Thyroid gland (tissue), 4 donors: ENCODE data around the gene KRT32. TPM values are rescaled to one million over a fixed set of nuclear protein-coding genes. Genes with fewer than 3 reads are reported as not detected.

Source experiments
- DNase-seq, 2 donors: peaks; one replicate each; pipeline ENCODE4 v3.0.0-alpha.2; 2019
- H3K27ac ChIP-seq, 3 donors: fragments of 200-600 bp; sonication (generic); 1 replicate in 2 of 3; 2 replicates in 1 of 3; pipeline ENCODE4 v1.5.1; 2016 to 2019; ENCODE audit warnings: mild to moderate bottlenecking in 1 of 3, moderate library complexity in 1 of 3
- H3K27me3 ChIP-seq: fragments of 200-600 bp; sonication (generic); one replicate; pipeline ENCODE4 v1.5.1; 2019
- H3K36me3 ChIP-seq, 2 donors: fragments of 200-600 bp; sonication (generic); one replicate each; pipeline ENCODE4 v1.5.1; 2016 to 2019
- H3K4me1 ChIP-seq, 2 donors: fragments of 200-600 bp; sonication (generic); one replicate each; pipeline ENCODE4 v1.5.1; 2017 to 2019
- H3K4me3 ChIP-seq, 3 donors: fragments of 200-600 bp; sonication (generic); replicated peaks in 1 of 3; 1 replicate in 2 of 3; 2 replicates in 1 of 3; pipeline ENCODE4 v1.5.1; 2016; ENCODE audit warnings: mild to moderate bottlenecking in 1 of 3
- H3K9me3 ChIP-seq: fragments of 200-600 bp; sonication (generic); one replicate; pipeline ENCODE4 v1.5.1; 2017
- CTCF ChIP-seq, 6 experiments: fragments of 200-600 bp in 3 of 6; fragments of 450-650 bp in 3 of 6; sonication (generic) in 3 of 6; IDR thresholded peaks; one replicate each; pipeline ENCODE4 v1.5.1; 2016 to 2019; ENCODE audit warnings: antibody characterized with exemption in 6 of 6, mild to moderate bottlenecking in 2 of 6, inconsistent platforms in 1 of 6, moderate library complexity in 1 of 6
- POLR2A ChIP-seq, 2 donors: fragments of 450-650 bp; IDR thresholded peaks; one replicate each; pipeline ENCODE4 v1.6.1; 2017; ENCODE audit warnings: antibody characterized with exemption in 2 of 2, mild to moderate bottlenecking in 2 of 2, moderate library complexity in 1 of 2
- WGBS, 2 donors: methylation state at CpG; one replicate each; pipeline ENCODE4 v1.1.5; 2017; 5-methylcytosine and 5-hydroxymethylcytosine counted together
- intact Hi-C: fragments of 100-400 bp; cut with DNase I; formaldehyde crosslinking; loops from one replicate; pipeline ENCODE4 v1.15.1; 2023
- total RNA-seq, 4 donors: library from RNA; depleted of rRNA; stranded (reverse); fragments of >200 nt; gene quantifications; one replicate each; pipeline ENCODE4 v1.2.3, GENCODE V29; 2016

KRT32 gene
- total RNA-seq, 4 donors from 2014 or later: not detected

GRCh38 chr17:41499714-41500113 is 32.5 kb upstream of the KRT32 start:
- 90 to 94% methylated on average over 5 of the region's 5 CpGs for WGBS, 2 donors
- intact Hi-C loops: no loop called here
- peaks cover 0 to 4% of the 10 kb centered on the region in 2 donors for H3K4me1 ChIP-seq
- no peaks in the 10 kb centered on the region for H3K27me3 ChIP-seq
- no peaks in the 10 kb centered on the region for H3K36me3 ChIP-seq
- no peak for TF ChIP-seq CTCF (IDR thresholded peaks at IDR 0.05)
- no peak for TF ChIP-seq POLR2A (IDR thresholded peaks at IDR 0.05)
- H3K9me3 ChIP-seq: no peaks in the 10 kb centered on the region
- H3K27ac ChIP-seq: no peak overlapping the region
- no peak overlapping the region for H3K4me3 ChIP-seq
- no peak for DNase-seq

GRCh38 chr17:41498276-41498675 is 31.1 kb upstream of the KRT32 start:
- 62 to 77% methylated on average over 6 of the region's 6 CpGs for WGBS, 2 donors
- Histone ChIP-seq H3K9me3 (no peaks in the 10 kb centered on the region), H3K27ac (no peak overlapping the region), H3K4me3 (no peak overlapping the region), H3K4me1 (peaks cover 0 to 2% of the 10 kb centered on the region in 2 donors), H3K27me3 (no peaks in the 10 kb centered on the region), H3K36me3 (no peaks in the 10 kb centered on the region)
- intact Hi-C loops: no loop called here
- DNase-seq: no peak
- TF ChIP-seq POLR2A (IDR thresholded peaks at IDR 0.05) (no peak), CTCF (IDR thresholded peaks at IDR 0.05) (no peak)

- Histone ChIP-seq H3K27ac (no peak overlapping the region), H3K27me3 (no peaks in the 10 kb centered on the region), H3K9me3 (no peaks in the 10 kb centered on the region), H3K4me3 (no peak overlapping the region), H3K36me3 (no peaks in the 10 kb centered on the region), H3K4me1 (peaks cover 0 to 4% of the 10 kb centered on the region in 2 donors)
- intact Hi-C loops: no loop called here
- WGBS, 2 donors: 48 to 58% methylated on average over 10 to 12 of the region's 12 CpGs
- TF ChIP-seq CTCF (IDR thresholded peaks at IDR 0.05): peak in 5 of 6 experiments; percentile 31 to 79 (median 74)
- TF ChIP-seq POLR2A (IDR thresholded peaks at IDR 0.05): peak in 1 of 2 donors; percentile 26
- peak; percentile 81 to 85 for DNase-seq
Observed at GRCh38 chr17:41496803-41497484, 29.8 kb upstream of the KRT32 start.

DNA sequence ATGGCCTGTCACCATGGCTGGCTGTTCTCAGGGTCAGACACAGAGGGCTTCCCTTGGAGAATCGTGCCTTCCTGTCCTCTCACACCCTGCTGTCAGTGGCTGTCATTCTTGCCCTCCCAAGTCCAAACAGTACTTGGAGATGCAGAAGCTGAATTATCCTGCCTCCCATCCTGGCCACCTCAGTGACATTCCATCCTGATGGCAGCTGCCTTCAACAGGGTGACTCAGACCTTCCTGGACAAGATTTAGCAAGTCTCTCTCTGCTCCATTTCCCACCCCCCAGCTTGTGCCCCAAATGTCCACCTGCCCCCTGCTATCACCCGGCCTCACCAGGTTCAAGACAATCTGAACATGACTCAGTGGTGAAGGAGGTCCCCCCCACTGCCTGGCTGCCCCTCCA is 27.3 kb upstream of the KRT32 start:
- WGBS, 2 donors: 69 to 71% methylated on average over 2 of the region's 2 CpGs
- intact Hi-C loops: no loop called here
- no peak overlapping the region for H3K27ac ChIP-seq
- TF ChIP-seq POLR2A (IDR thresholded peaks at IDR 0.05): no peak
- TF ChIP-seq CTCF (IDR thresholded peaks at IDR 0.05): no peak
- no peaks in the 10 kb centered on the region for H3K9me3 ChIP-seq
- no peaks in the 10 kb centered on the region for H3K36me3 ChIP-seq
- DNase-seq: no peak
- no peak overlapping the region for H3K4me3 ChIP-seq
- no peaks in the 10 kb centered on the region for H3K27me3 ChIP-seq
- H3K4me1 ChIP-seq: peaks cover 0 to 4% of the 10 kb centered on the region in 2 donors

GRCh38 chr17:41492771-41493170 is 25.6 kb upstream of the KRT32 start:
- Histone ChIP-seq H3K27ac (peak overlapping the region in 2 of 3 donors; percentile 28 to 41), H3K27me3 (no peaks in the 10 kb centered on the region), H3K9me3 (no peaks in the 10 kb centered on the region), H3K36me3 (no peaks in the 10 kb centered on the region), H3K4me1 (peaks cover 0 to 4% of the 10 kb centered on the region in 2 donors), H3K4me3 (no peak overlapping the region)
- no peak for DNase-seq
- TF ChIP-seq CTCF (IDR thresholded peaks at IDR 0.05): no peak
- TF ChIP-seq POLR2A (IDR thresholded peaks at IDR 0.05): no peak
- WGBS, 2 donors: 33 to 43% methylated on average over 3 of the region's 4 CpGs
- intact Hi-C loops: no loop called here
